Colon (tissue), 2 donors: ENCODE measurements around the gene CWH43.
"Not testable (repeated sequence)": the region's sequence is repeated elsewhere in the genome, so short reads cannot be mapped to it uniquely, and the experiment has no call there.

ENCODE experiments used
- FAIRE-seq: peaks from 2 replicates; lab custom pipeline; 2012; peaks lifted over from hg19 to GRCh38; lab: Jason Lieb, UNC
- donor health status: control.
- donor health status: control.

CWH43 gene

DNA sequence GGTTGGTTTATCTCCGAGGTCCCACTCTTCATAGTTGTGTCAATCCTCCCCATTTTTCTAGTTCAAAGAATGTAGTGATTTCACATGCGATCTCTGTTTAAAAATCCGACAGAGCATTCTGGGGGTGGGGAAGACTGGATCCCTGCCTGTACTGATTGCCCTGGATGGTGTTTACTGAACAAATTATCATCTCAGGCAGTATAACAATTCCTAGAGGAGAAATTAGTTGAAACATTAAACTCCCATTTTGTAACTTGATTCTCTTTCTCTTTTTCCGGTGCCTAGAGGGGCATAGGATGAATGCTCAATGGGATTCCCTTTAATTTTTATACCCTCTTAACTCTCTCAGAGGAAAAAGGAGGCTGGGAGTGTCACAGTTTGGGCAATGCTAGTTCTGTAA is 10.0 kb upstream of the CWH43 start:
- no peak for FAIRE-seq

DNA sequence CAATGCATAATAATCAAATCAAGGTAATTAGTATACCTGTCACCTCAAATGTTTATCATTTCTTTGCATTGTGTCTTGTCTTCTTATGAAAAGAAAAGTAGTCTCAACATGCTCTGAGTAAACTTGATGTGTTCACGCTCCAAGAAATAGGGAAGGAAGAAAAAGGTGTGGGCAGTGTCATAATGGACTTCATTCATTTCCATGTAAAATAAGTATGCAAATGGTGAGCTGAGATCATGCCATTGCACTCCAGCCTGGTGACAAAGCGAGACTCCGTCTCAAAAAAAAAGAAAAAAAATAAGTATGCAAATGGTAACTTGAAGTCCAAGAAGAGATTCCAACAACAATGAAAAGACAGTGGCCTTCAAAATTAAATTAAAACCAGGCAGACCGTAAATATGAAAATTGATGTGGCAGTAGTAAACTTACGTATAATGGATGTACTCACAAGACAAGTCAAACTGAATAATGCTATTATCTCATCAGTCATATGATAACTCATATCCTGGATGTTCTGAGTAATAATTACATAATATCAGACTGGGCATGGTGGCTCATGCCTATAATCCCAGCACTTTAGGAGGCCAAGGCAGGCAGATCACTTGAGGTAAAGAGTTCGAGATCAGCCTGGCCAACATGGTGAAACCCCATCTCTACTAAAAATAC is 6.0 kb upstream of the CWH43 start:
- FAIRE-seq, result no peak

DNA sequence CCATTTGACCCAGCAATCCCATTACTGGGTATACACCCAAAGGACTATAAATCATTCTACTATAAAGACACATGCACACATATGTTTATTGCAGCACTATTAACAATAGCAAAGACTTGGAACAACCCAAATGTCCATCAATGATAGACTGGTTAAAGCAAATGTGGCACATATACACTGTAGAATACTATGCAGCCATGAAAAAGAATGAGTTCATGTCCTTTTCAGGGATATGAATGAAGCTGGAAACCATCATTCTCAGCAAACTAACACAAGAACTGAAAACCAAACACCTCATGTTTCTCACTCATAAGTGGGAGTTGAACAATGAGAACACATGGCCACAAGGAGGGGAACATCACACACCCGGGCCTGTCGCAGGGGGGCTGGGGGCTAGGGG is 2.1 kb upstream of the CWH43 start:
- not testable (repeated sequence) for FAIRE-seq

DNA sequence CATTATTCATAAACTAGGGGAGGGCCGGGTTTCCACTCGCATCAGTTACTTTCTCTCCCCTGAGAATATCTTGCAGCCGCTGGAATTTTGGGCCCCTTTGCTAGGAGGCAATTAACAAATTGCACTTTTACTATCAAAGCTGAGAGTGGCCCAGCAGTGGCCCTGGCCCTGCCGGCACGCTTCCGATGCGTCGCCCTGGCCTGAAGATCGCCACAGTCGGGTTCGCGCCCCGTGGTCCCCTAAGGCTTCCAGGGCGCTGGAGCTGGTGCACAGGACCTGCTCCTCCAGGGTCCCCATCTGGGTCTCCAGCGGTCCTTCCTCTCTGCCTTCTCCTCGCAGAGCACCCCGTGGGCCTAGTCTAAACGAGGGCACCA is 486 bp upstream of the CWH43 start:
- FAIRE-seq, result no peak

DNA sequence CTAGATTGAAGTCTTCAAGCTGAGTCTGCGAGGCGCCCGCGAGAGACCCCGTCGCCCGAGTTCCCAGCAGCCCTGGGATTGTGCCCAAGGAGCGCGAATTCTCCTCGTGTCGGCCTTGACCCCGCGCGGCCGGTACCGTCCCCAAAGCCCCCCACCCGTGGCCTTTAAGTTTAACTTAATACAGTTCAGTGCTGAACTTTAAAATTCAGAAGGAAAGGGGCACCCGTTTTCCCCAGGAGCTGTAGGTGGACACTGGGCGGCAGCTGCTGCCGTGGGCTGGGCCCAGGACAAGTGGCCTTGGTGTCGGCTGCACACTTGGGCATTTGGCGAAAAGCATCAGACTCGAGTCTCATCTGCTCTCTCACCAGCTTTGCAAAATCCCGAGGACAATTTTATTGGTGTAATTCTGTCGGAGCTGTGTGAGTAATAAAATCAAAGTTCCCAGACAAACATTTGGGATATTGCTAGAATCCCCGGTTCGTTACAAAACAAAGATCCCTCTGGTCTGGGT is 634 bp downstream of the CWH43 start:
- FAIRE-seq, result no peak

DNA sequence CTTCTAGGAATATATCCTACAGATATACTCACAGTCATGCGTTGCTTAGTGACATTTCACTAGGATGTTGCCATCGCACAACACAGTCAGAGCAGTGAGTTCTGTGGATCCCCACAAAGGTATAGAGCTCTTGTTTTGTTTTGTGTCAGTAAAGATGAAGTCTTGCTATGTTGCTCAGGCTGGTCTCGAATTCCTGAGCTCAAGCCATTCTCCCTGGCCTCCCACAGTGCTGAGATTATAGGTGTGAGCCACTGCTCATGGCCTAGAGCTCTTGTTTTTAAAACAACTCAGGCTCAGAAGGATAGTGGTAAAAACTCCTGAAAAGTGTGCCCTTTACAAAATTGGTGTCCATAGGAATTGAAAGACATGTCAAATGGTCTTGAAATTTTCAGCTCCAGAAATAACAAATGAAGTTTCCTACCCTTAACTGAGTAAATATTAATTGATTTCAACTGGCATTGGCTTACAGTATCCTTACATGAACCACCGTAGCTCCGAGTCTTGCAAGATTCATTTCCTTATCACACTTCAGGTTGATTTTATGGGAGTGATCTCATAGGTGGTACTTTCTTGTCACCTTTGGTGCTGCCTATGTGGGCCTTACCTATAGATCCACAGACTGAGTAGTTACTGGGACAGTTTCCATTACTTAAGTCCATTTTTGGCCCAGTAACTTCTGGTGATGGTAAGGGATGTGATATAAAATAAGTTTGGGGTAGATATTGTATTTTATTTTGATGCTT is 3.6 kb downstream of the CWH43 start:
- FAIRE-seq, result peak; percentile 55

DNA sequence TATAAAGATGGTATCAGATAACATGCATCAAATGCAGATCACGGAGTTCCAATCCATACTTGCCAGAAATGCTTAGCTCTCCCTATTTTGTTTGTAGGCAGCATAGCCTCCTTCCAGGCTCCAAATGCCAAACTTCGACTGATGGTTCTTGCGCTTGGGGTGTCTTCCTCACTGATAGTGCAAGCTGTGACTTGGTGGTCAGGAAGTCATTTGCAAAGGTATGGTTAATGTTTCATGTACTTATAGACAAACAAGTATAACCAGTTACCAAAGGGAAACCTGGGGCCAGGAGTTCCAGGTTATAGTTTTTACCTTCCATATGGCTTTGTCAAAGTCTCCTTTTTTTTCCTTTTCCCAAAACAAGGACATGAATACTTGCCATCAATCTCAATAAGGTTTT is 5.3 kb downstream of the CWH43 start:
- no peak for FAIRE-seq

DNA sequence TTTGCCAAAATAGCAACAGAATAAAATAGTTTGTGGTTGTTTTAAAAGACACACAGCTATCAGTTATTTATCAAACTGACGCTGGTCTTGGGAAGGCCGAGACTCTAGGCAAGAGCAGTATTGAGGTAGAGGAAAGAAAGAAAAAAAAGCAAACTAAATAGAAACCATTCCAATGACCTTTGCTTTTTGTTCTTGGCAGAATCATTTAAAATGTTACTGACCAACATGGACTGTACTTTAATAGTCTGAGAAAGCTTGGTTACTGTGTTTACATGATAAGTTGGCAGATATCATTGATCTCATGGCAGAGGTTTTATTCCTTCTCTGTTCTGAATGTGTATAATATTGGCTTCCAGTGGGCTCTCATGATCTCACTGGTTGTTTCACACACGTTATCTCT is 11.9 kb downstream of the CWH43 start:
- FAIRE-seq, result no peak

DNA sequence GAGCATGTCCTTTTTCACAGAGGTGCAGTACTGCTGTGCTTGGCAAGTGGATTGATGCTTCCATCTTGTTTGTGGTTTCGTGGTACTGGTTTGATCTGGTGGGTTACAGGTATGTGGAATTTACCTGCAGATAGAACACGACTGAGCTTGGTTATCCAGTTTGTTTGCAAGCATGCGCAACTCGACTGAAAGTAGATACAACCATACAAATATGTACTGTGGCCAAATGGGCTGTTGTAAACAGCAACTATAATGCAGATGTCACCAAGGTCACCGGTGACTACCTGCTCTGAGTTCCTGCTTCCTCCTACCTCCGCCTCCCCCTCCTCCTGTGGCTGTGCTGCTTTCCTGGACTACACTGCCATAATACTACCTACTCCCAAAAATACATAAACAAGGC is 12.4 kb downstream of the CWH43 start:
- no peak for FAIRE-seq

DNA sequence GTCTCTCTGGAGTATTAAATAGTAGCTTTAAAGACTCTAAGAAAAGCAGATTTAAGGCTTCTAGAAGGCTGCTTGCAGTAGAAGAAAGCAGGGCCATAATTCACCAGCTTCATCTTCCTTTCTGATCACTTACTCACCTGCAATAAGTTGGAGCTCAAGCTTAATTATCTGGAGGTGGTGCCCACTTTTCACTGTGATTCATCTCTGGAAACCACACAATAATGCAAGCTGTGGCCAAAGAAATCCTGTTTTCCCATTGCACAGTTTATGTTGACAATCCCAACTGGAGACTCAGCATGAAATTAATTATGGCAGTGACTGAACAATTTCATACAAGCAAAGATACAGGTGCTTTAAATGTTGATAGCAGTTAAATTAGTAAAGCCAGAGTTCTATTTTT is 14.7 kb downstream of the CWH43 start:
- FAIRE-seq, result no peak

DNA sequence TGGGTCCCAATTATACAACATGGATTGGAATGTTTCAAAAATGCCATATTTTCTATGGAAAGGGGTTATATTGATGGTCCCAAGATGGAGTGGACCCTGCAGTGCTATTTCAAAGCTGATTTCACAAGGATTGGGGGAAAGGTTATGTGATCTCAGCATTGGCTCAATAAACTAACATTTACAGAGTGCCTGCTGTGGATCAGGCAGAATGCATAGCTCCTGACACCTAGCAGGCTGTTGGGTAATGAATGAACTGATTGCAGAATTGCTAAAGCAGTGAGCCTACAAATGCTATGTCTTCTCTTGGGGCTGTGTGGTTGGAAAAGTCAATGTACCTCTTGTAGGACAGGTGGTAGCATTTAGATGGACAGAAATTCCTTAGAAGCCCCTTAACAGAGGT is 16.9 kb downstream of the CWH43 start:
- no peak for FAIRE-seq

DNA sequence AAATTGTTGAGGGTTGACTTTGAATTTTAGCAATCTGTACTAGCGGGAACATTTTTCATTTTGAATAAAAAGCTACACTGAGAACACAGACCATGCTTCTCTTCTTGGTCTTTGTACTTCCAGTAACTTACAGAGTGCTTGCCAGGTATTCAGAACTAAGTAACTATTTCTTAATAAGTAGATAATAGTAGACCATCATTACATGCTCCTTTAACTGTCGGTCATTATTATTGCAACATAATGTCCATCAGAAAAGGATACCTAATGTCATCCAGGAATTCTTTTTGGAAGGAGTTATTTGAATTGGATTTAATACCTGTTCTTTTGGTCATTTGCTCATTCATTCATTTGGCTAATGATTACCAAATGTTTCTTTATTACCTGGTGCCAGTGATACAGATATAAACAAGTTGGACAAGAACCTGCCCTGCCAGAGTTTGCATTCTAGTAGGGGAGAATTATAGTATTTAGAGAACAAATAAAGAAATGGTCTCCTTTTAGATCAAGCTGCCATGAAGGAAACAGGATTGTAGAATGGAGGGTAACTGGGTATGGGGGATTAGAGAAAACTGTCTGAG is 32.7 kb downstream of the CWH43 start:
- FAIRE-seq, result no peak

DNA sequence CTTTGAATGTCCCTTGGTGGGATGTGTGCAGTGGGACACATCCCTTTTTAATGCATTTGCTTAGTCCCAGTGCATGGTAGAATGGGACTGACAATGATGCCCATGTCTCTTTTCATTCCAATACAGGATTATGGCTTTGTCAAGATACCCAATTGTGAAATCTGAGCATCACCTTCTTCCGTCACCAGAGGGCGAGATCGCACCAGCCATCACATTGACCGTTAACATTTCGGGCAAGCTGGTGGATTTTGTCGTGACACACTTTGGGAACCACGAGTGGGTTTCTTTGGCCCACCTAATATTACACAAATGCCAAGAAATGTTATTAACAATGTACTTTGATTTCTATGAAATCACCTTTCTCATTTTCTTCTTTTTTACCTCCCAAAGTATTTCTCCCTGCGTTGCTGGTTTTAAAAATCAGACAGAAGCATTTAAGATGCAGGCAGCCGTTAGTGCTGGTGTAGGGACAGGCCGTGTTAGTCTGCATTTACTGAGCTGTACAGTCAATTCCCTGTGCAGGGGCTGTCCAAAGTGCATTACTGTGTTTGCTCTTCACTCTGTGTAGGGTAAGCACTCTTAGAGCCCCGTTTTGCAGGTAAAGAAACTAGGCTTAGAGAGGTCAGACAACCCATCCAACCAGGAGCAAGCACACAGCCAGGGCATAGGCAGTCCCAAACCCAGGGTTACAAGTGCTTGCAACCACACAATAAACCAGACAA is 46.5 kb downstream of the CWH43 start:
- no peak for FAIRE-seq

DNA sequence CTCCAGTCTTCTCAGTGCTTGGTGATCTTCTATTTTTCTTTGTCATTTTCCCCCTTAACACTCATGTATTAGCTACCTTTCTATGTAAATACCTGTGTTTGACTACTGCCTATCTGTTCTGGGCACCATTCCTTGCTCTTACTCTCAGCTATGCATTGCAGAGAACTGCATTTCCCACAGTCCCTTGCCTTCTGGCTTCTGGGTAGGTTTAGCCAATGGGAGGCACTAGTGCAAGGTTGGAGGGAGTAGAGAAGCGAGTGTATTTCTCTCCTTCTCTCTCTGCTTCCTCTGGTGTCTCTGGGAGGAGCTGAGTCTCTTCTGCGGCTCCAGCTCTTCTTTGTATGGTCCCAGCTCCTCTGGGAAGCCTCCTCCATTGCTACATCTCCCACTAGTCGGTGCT is 50.5 kb downstream of the CWH43 start:
- no peak for FAIRE-seq

DNA sequence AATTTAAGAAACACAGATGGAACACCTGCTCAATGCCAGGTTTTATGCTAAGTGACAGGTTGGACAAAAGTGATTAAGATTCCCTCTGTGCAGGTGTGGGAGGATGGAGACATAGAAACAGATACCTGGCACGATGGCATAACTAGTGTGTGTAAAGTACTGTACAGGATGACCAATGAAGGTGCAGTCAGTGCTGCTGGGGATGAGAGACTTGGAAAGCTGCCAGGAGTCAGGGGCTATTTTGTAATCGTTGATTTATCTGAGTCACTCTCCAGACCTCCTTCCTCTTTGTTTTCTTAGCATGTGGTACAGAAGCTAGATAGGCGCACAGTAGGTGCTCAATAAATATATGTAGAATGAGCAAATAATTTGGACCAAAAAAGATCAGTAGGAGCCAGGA is 58.2 kb downstream of the CWH43 start:
- FAIRE-seq, result no peak

DNA sequence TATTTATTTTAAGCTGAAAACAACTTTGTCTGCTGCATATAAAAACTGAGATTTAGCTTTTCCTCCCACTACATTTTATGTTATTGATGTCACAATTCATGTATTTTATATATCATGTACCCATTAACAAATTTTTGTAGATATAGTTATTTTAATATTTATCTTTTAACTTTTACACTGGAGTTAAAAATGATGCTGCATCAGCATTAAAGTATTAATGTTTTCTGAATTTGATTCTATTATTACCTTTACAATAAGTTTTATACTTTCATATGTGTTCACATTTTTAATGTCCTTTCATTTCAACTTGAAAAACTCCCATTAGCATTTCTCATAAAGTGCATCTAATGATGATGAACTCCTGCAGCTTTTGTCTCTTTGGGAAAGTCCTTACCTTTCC is 72.2 kb downstream of the CWH43 start:
- no peak for FAIRE-seq

DNA sequence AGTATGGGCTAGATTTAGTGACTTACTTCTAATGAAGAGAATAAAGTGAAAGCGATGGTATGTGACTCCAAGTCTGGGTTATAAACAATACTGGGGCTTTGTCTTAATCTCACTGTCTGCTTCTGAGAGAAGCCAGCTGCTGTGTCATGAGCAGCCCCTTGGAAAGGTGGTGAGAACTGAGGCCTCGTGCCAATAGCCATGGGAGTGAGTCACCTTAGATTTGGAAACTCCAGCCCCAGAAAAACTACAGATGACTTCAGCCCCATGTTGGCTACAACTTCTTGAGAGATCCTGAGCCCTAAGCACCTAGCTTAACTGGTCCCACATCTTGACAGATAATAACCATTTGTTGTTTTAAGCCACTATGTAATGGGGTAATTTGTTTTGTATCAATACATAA is 77.6 kb downstream of the CWH43 start:
- no peak for FAIRE-seq

DNA sequence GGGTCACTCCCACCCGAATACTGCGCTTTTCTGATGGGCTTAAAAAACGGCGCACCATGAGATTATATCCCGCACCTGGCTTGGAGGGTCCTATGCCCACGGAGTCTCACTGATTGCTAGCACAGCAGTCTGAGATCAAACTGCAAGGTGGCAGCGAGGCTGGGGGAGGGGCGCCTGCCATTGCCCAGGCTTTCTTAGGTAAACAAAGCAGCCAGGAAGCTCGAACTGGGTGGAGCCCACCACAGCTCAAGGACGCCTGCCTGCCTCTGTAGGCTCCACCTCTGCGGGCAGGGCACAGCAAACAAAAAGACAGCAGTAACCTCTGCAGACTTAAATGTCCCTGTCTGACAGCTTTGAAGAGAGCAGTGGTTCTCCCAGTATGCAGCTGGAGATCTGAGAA is 86.1 kb downstream of the CWH43 start:
- FAIRE-seq, result not testable (repeated sequence)

DNA sequence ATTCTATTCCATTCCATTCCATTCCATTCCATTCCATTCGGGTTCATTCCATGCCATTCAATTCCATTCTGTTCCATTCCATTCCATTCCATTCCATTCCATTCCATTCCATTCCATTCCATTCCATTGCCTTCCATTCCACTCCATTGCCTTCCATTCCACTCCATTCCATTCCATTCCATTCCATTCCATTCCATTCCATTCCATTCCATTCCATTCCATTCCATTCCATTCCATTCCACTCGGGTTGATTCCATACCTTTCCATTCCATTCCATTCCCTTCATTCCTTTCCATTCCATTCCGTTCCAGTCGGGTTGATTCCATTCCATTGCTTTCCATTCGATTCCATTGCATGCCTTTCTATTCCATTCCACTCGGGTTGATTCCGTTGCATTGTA is 105.8 kb downstream of the CWH43 start:
- FAIRE-seq, result not testable (repeated sequence)

DNA sequence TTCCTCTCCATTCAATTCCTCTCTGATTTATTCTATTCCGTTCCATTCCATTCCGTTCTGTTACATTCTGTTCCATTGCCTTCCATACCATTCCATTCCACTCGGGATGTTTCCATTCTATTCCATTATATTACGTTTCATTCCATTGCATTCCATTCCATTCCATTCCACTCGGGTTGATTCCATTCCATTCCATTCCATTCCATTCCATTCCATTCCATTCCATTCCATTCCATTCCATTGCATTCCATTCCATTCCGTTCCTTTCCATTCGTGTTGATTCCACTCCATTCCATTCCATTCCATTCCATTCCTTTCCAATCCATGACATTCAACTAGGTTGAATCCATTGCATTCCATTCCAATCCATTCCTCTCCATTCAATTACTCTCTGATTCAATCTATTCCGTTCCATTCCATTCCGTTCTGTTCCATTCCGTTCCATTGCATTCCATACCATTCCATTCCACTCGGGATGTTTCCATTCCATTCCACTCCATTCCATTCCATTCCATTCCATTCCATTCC is 106.6 kb downstream of the CWH43 start:
- FAIRE-seq, result not testable (repeated sequence)

DNA sequence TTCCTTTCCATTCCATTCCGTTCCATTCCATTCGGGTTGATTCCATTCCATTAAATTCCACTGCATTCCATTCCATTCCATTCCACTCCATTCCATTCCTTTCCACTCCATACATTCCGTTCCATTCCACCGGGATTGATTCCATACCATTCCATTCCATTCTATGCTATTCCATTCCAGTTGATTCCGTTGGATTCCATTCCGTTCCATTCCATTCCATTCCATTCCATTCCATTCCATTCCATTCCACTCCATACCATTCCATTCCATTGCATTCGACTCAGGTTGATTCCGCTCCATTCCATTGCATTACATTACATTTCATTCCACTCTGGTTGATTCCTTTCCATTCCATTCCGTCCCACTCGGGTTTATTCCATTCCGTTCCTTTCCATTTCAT is 110.1 kb downstream of the CWH43 start:
- FAIRE-seq, result not testable (repeated sequence)

DNA sequence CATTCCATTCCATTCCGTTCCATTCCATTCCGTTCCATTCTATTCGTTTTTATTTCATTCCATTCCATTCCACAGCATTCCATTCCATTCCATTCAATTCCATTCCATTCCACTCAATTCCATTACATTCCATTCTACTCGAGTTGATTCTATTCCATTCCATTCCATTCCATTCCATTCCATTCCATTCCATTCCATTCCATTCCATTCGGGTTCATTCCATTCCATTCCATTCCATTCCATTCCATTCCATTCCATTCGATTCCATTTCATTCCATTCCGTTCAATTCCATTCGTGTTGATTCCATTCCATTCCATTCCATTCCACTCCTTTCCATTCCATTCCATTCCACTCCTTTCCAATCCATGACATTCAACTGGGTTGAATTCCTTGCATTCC is 110.6 kb downstream of the CWH43 start:
- FAIRE-seq, result not testable (repeated sequence)

DNA sequence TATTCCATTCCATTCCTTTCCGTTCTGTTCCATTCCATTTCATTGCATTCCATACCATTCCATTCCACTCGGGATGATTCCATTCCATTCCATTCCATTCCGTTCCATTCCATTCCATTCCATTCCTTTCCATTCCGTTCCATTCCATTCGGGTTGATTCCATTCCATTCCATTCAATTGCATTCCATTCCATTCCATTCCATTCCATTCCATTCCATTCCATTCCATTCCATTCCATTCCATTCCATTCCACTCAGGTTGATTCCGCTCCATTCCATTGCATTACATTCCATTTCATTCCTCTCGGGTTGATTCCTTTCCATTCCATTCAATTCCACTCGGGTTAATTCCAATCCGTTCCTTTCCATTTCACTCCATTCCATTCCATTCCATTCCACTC is 111.0 kb downstream of the CWH43 start:
- FAIRE-seq, result not testable (repeated sequence)
